GM04503 (cell line): ENCODE results near the gene IVD.
A peak's percentile ranks its signal among the peaks of the same experiment; 100 is the strongest.

ENCODE experiments used
- DNase-seq: peaks from one replicate; pipeline ENCODE4 v3.0.0-alpha.2; 2012; ENCODE audit warnings: low read depth

The IVD gene

GRCh38 chr15:40377606-40378005 lies 28.0 kb upstream of the IVD start:
- DNase-seq = no peak

DNA sequence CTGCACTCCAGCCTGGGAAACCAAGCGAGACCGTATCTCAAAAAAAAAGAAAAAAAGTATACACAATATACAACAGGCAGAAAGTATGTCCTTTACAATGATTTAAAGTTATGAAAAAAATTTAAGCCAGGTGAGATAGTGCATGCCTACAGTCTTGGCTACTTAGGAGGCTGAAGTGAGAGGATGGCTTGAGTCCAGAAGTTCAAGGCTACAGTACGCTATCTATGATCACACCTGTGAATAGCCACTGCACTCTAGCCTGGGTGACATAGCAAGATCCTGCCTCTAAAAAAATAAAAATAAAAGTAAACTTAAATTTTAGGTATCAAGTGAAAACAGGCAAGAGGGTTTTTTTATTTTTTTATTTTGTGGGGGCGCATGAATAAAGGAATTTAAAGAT lies 26.2 kb upstream of the IVD start:
- DNase-seq = no peak

DNA sequence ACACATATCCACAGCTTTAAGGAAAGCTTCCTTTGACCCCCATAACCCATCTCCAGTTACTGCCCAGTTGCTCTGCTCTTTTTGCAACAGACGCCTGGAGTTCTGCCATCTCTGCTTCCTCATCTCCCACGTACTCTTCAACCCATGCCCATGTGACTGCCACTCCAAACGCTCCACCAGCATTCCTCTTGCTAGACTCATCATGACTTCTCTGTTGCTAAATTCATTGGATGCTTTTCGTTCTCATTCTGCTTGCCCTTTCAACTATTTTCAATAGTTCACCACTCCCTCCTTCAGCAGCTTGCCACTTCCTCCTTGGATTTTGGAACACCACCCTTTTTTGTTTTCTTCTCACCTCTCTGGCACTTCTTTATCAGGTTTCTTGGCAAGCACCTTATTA lies 25.7 kb upstream of the IVD start:
- DNase-seq = peak; percentile 95

- DNase-seq = no peak
Measured at GRCh38 chr15:40380636-40381035, 25.0 kb upstream of the IVD start.

DNA sequence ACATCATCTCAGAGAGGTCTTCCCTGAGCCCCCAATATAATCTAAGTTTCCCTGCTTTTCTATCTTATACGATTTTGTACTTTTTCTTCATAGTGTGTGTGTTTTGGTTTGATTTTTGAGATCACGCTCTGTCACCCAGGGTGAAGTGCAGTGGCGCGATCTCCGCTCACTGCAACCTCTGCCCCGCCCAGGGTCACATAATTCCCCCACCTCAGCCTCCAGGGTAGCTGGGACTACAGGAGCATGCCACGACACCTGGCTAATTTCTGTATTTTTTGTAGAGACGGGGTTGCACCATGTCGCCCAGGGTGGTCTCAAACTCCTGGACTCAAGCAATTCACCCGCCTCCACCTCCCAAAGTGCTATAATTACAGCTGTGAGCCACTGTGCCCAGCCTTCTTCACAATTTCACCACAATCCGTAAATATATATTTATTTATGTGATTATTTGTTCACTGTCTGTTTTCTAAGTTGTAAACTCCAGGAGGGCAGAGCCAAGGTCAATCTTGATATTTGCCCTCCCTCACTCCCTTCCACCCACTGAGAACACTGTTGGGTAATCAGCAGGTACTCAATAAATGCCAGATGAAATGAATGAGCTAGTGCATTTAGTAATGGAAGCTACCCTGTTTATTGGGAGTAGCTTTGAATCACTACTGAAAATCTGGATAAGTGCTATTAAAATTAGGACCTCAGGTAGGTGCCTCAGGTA lies 23.6 kb upstream of the IVD start:
- no peak for DNase-seq

GRCh38 chr15:40382580-40383456 lies 22.8 kb upstream of the IVD start, which contains the start of gene KNSTRN:
TSS of gene KNSTRN (plus strand) at chr15:40382721. CDS start at chr15:40382836, 115 bp downstream.
- peak; percentile 67 for DNase-seq

- no peak for DNase-seq
Measured at GRCh38 chr15:40386480-40386879, 19.1 kb upstream of the IVD start.

- no peak for DNase-seq
Measured at GRCh38 chr15:40388941-40389823, 16.4 kb upstream of the IVD start.

DNA sequence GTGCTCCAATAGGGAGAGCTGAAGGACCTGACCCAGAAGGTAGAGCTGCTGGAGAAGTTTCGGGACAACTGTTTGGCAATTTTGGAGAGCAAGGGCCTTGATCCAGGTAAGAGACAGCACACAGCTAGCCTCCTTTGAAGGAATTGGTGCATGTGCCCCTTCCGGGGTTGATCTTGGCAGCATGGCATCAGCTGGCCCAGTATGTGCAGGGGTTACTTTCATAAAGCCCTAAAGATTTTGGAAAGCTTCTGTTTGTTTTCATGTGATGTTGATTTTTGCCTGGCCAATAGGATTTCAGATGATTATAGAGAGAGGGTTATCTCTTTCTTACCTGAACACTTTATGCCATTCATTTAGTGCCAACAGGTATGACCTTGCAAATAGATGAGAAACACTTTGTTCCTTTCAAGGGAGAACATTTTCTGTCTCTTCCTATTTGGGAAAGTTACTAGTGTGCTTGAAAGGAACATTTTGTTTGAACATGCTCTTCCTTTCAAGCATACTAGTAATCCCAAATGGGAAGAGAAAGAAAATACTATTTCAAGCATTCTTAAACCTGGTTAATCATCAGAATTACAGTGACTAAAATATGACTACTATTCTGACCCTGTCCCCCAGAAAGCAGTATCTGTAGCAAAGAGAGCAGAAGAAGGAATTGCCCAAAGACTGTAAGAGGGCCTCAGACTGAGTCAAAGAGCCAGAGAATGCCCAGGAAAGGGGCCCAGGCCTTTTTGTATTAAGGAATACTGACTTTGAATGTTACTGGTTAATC lies 15.6 kb upstream of the IVD start:
- DNase-seq = no peak

DNA sequence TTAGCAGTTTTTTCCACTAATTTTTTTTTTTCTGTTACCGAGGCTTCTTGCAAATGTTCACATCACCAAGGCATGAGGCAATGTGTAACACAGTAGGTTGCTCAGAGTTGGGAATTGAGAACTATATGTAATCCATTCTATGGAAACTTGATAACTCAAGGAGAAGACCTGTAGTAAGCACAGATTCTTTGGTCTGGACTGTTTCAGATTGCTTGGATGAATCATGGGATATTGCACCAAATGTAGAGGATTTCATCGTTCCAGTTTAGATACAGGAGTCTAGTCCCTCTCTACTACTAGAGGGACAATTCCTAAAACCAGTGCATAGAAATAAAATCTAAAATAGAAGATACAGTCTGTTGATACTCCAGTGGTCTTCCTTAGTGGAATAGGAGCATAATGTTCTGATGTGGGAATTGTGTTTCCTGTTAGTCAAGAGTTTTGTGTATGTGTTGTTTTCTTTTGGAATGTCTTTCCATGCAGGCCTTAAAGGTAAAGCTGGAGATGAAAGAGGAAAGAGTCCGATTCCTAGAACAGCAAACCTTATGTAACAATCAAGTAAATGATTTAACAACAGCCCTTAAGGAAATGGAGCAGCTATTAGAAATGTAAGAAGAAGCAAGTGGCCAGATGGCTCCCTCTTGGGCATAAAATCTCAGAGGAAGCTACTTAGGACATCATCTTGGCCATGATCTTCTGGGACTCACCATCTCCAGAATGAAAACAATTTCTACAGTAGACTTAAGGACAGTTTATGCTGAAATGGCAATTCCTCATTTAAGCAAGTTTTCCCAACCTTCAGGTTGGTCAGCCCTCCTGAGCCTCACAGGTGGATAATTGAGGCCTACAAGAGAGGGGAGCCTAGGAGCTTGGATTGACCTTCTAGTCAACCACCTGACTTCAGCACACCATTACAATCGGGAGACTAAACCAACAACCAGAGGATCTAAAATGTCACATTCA lies 12.3 kb upstream of the IVD start:
- no peak for DNase-seq

- no peak for DNase-seq
Measured at GRCh38 chr15:40397688-40398412, 7.7 kb upstream of the IVD start.

GRCh38 chr15:40398413-40398873 lies 7.2 kb upstream of the IVD start:
- no peak for DNase-seq

GRCh38 chr15:40399370-40399769 lies 6.2 kb upstream of the IVD start:
- no peak for DNase-seq

- DNase-seq = no peak
Measured at GRCh38 chr15:40407330-40407990, 1.9 kb downstream of the IVD start.

DNA sequence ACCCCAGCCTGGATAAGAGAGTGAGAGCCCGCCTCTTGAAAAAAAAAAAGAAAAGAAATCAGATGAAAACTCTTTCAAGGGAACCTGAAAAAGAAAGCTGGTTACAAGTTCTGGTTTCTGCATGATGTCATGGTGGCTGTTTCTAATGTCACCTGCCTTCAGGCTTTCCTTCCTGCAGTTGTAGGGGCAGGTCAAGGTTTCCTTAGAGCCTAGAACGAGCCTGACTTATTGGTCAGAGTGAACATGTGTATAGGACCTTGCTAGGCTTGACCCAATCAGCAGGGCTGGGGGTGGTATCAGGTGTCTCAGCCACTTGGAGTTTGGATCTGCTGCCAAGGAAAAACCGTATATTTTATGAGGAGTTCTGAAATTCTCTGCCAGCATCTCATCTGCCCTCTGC lies 3.8 kb downstream of the IVD start:
- no peak for DNase-seq

DNA sequence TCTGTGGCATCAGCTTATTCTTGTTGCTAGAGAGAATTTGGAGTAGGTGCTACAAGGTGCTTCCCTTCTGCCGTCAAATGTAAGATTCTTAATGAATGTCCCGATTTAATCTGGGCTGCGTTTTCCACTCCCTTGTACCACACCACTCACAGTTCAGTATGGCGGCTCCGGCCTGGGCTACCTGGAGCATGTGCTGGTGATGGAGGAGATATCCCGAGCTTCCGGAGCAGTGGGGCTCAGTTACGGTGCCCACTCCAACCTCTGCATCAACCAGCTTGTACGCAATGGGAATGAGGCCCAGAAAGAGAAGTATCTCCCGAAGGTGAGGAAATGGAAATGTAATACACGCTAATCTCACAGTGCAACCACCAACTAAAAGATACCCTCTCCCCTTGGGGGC lies 4.9 kb downstream of the IVD start:
- DNase-seq = no peak

- DNase-seq = no peak
Measured at GRCh38 chr15:40412095-40412759, 6.6 kb downstream of the IVD start.

DNA sequence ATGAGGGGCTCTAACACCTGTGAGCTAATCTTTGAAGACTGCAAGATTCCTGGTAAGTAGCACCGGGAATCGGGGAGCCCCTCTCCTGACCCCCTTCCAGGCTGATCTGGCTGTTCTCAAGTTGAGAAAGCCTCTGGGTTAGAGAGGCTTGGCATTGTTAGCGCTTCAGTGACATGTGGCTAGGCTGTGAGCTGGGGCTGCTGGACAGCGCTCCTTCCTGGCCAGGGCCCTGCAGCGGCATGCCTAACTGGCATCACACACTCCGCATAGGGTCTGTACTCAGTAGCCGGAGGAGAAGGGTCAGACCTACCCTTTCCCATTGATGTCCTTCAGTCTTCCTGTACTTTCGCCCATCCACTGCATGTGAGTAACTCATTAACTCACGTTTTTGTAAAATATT lies 7.4 kb downstream of the IVD start:
- no peak for DNase-seq
